Subcutaneous abdominal adipose tissue (tissue), 5 donors: ENCODE data around the gene PI3.
"Not testable (repeated sequence)": the region's sequence is repeated elsewhere in the genome, so short reads cannot be mapped to it uniquely, and the experiment has no call there.

Experiments
- H3K27ac ChIP-seq: one replicate; pipeline ENCODE4 v1.7.0; 2013; ENCODE audit warnings: low read depth, mild to moderate bottlenecking, inconsistent platforms, low read length, moderate library complexity
- H3K27me3 ChIP-seq, 5 donors: one replicate each; pipeline ENCODE4 v1.7.0; 2013; ENCODE audit warnings: low read length in 5 of 5, inconsistent platforms in 1 of 5; ENCODE audit not compliant: control insufficient read depth in 5 of 5, insufficient read depth in 4 of 5
- H3K36me3 ChIP-seq, 5 donors: one replicate each; pipeline ENCODE4 v1.7.0; 2013; ENCODE audit warnings: low read length in 5 of 5; ENCODE audit not compliant: control insufficient read depth in 5 of 5, insufficient read depth in 5 of 5
- H3K4me1 ChIP-seq, 5 donors: one replicate each; pipeline ENCODE4 v1.7.0; 2013; ENCODE audit warnings: low read length in 5 of 5, mild to moderate bottlenecking in 3 of 5, moderate library complexity in 1 of 5; ENCODE audit not compliant: control insufficient read depth in 5 of 5, insufficient read depth in 5 of 5
- H3K4me3 ChIP-seq, 5 donors: one replicate each; pipeline ENCODE4 v1.7.0; 2013; ENCODE audit warnings: low read length in 5 of 5, low read depth in 1 of 5
- H3K9ac ChIP-seq, 5 donors: one replicate each; pipeline ENCODE4 v1.7.0; 2013; ENCODE audit warnings: low read length in 5 of 5, mild to moderate bottlenecking in 4 of 5, moderate library complexity in 3 of 5
- H3K9me3 ChIP-seq, 5 donors: one replicate each; pipeline ENCODE4 v1.7.0; 2013; ENCODE audit warnings: low read length in 5 of 5; ENCODE audit not compliant: control insufficient read depth in 5 of 5
- donor health status: healthy.
- donor health status: healthy.
- donor health status: healthy.
- donor health status: healthy.
- donor health status: healthy.

PI3 gene

GRCh38 chr20:45174434-45175364 is at the start of gene PI3:
PI3 (plus strand) TSS chr20:45174902; CDS start chr20:45174923, 21 bp downstream.
- peaks cover 0 to 2% (median 0%) of the 10 kb centered on the region in 5 donors for H3K9me3 ChIP-seq
- H3K4me3 ChIP-seq: no peak within 1 kb of the TSS
- no peaks in the 10 kb centered on the region for H3K4me1 ChIP-seq
- no peak within 1 kb of the TSS for H3K9ac ChIP-seq
- H3K36me3 ChIP-seq: no peaks in the 10 kb centered on the region
- peaks cover 0 to 5% (median 0%) of the 10 kb centered on the region in 5 donors for H3K27me3 ChIP-seq
- no peak within 1 kb of the TSS for H3K27ac ChIP-seq

GRCh38 chr20:45128099-45128498 is 46.6 kb upstream of the PI3 start:
- Histone ChIP-seq H3K9me3 (no peaks in the 10 kb centered on the region), H3K4me3 (no peak overlapping the region), H3K9ac (no peak overlapping the region), H3K4me1 (no peaks in the 10 kb centered on the region), H3K27me3 (peaks cover 0 to 22% (median 10%) of the 10 kb centered on the region in 5 donors), H3K36me3 (no peaks in the 10 kb centered on the region), H3K27ac (no peak overlapping the region)

- H3K9me3 ChIP-seq: no peaks in the 10 kb centered on the region
- H3K36me3 ChIP-seq: no peaks in the 10 kb centered on the region
- no peak overlapping the region for H3K27ac ChIP-seq
- no peak overlapping the region for H3K4me3 ChIP-seq
- H3K27me3 ChIP-seq: peaks cover 0 to 15% (median 8%) of the 10 kb centered on the region in 5 donors
- H3K9ac ChIP-seq: no peak overlapping the region
- peaks cover 0 to 5% (median 0%) of the 10 kb centered on the region in 5 donors for H3K4me1 ChIP-seq
Observed at GRCh38 chr20:45136911-45137310, 37.8 kb upstream of the PI3 start.

GRCh38 chr20:45138561-45139300 is 36.0 kb upstream of the PI3 start:
- peaks cover 0 to 15% (median 8%) of the 10 kb centered on the region in 5 donors for H3K27me3 ChIP-seq
- H3K4me3 ChIP-seq: peak overlapping the region in 1 of 5 donors; percentile 28
- no peak overlapping the region for H3K9ac ChIP-seq
- peaks cover 0 to 5% (median 0%) of the 10 kb centered on the region in 5 donors for H3K4me1 ChIP-seq
- H3K9me3 ChIP-seq: no peaks in the 10 kb centered on the region
- no peaks in the 10 kb centered on the region for H3K36me3 ChIP-seq
- no peak overlapping the region for H3K27ac ChIP-seq

- H3K36me3 ChIP-seq: not testable (repeated sequence)
Observed at GRCh38 chr20:45139733-45140375, 34.8 kb upstream of the PI3 start.

GRCh38 chr20:45140836-45141235 is 33.9 kb upstream of the PI3 start:
- Histone ChIP-seq H3K4me1 (peaks cover 0 to 5% (median 0%) of the 10 kb centered on the region in 5 donors), H3K9ac (no peak overlapping the region), H3K27me3 (peaks cover 6 to 20% (median 8%) of the 10 kb centered on the region in 5 donors), H3K9me3 (no peaks in the 10 kb centered on the region), H3K36me3 (no peaks in the 10 kb centered on the region), H3K4me3 (no peak overlapping the region), H3K27ac (no peak overlapping the region)

More at GRCh38 chr20:45139733-45140375, 34.8 kb upstream of the PI3 start:
- not testable (repeated sequence) for H3K4me1 ChIP-seq, H3K9ac ChIP-seq, H3K9me3 ChIP-seq, H3K4me3 ChIP-seq, H3K27ac ChIP-seq
- H3K27me3 ChIP-seq: peaks cover 5 to 15% (median 8%) of the 10 kb centered on the region in 5 donors

- Histone ChIP-seq H3K9ac (no peak overlapping the region), H3K36me3 (no peaks in the 10 kb centered on the region), H3K27ac (no peak overlapping the region), H3K4me1 (peaks cover 0 to 6% (median 0%) of the 10 kb centered on the region in 5 donors), H3K9me3 (no peaks in the 10 kb centered on the region), H3K27me3 (peaks cover 0 to 9% (median 7%) of the 10 kb centered on the region in 5 donors), H3K4me3 (no peak overlapping the region)
Observed at GRCh38 chr20:45149062-45149461, 25.6 kb upstream of the PI3 start.

GRCh38 chr20:45152405-45152804 is 22.3 kb upstream of the PI3 start:
- H3K36me3 ChIP-seq: no peaks in the 10 kb centered on the region
- no peak overlapping the region for H3K4me3 ChIP-seq
- H3K9ac ChIP-seq: no peak overlapping the region
- peaks cover 0 to 5% (median 2%) of the 10 kb centered on the region in 5 donors for H3K27me3 ChIP-seq
- H3K4me1 ChIP-seq: peaks cover 0 to 6% (median 0%) of the 10 kb centered on the region in 5 donors
- H3K9me3 ChIP-seq: peaks cover 0 to 2% (median 0%) of the 10 kb centered on the region in 5 donors
- no peak overlapping the region for H3K27ac ChIP-seq

- peaks cover 0 to 8% (median 0%) of the 10 kb centered on the region in 5 donors for H3K9me3 ChIP-seq
- no peak overlapping the region for H3K4me3 ChIP-seq
- H3K27ac ChIP-seq: no peak overlapping the region
Observed at GRCh38 chr20:45153147-45153546, 21.6 kb upstream of the PI3 start.

More at GRCh38 chr20:45153147-45153546, 21.6 kb upstream of the PI3 start:
- no peaks in the 10 kb centered on the region for H3K36me3 ChIP-seq
- peaks cover 0 to 6% (median 0%) of the 10 kb centered on the region in 5 donors for H3K4me1 ChIP-seq
- H3K9ac ChIP-seq: no peak overlapping the region
- peaks cover 0 to 5% (median 2%) of the 10 kb centered on the region in 5 donors for H3K27me3 ChIP-seq
